HG03354 (cell line): ENCODE data around the gene LRRC14B.
A peak's percentile ranks its signal among the peaks of the same experiment; 100 is the strongest.

Experiments
- ATAC-seq: cut with Tn5 transposase; IDR thresholded peaks from one replicate; pipeline ENCODE4 v1.9.1; 2021; ENCODE audit warnings: mild to moderate bottlenecking; ENCODE audit not compliant: unreplicated experiment, poor library complexity, severe bottlenecking

The LRRC14B gene

DNA sequence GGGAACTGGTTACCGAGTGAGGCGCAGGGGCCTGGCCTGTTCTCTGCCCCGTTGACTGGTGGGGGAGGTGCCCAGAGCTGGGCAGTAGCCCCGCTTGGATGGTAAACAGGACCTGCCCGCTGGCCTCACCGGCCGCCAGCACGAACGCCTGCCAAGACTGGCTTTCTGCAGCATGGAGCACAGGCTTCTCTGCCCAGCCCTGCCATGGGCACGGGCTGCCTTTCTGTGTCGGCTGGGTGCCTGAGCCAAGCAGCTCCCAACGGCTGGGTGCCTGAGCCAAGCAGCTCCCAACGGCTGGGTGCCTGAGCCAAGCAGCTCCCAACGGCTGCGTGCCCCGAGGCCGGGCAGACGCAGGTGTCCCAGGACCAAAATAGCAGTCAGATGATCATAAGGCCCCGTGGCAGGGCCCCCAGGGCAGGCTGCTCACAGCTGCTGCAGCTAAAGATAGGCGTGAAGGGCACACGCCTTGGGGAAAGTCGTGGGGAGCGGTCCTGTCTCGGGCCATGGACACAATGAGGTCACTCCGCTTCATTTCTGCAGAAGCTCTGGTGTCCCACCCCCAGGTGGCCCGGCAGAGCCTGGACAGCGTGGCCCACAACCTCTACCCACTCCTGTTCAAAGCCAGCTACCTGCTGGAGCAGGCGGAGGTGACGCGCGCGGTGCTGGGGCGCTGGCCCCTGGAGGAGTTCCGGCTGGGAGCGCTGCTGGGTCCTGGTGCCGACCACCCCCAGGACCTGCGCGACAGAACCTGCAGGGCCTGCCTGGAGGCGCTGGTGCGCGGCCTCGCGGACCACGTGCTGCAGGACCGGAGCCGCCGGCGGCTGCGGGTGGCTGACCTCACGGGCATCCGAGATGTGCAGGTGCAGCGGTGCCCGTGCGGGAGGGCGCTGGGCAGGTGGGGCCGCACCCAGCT is at the start of gene LRRC14B:
LRRC14B (plus strand) TSS at position 460 of the 913 bp plus-strand sequence; CDS start at position 504, 44 bp downstream.
- ATAC-seq: peak; percentile 49

DNA sequence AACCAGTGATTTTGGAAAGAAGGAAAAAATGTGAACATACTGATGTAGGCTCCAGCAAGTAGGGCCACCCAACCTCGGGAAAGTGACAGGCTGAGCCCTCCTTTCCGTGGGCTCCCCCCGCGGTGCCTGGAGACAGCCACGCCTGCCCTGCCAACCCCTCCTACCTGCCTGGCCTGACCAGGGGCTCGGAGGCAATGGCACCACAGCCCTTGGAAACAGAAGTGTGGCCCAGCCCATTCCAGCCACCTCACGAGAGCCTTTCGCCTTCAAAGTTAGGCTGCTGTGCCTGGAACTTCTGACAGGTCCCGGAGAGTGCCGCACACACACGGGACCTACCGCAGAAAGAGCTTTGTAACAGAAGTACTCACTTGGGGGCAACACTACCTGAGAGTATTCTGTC is 49.5 kb upstream of the LRRC14B start:
- no peak for ATAC-seq

DNA sequence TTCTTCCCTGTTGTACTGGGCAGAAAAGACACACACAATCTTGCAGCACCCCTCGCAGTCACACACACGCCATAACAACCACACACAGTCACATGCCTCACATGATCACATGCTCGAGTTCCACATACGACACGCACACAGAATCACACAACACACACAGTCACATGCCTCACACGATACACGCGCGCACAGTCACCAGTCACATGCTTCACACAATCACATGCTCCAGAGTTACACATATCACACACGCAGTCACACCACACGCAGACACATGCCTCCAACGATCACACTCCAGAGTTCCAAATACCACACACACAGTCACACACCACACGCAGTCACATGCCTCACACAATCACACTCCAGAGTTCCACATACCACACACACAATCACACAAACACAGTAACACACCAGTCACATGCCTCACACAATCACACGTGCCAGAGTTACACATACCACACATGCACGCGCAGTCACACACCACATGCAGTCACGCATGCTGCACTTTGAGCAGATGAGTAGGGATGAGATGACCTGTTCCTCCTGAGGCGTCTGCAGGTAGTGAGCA is 49.0 kb upstream of the LRRC14B start:
- no peak for ATAC-seq

DNA sequence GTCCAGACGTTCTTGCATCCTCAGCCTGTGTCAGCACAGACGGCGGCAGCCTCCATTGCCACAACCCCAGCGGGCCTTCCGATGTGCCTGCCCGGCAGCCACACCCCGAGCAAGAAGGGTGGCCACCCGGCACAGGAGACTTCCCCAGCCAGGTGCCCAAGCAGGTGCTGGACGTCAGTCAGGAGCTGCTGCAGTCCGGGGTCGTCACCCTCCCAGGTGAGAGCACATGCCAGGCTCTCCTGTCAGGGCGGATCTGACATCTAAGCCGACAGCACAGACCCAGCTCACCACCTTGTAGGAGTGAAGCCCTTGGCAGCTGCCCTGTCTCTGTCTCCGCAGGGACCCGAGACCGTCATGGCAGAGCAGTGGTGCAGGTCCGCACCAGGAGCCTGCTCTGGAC is 48.3 kb upstream of the LRRC14B start:
- ATAC-seq: no peak

DNA sequence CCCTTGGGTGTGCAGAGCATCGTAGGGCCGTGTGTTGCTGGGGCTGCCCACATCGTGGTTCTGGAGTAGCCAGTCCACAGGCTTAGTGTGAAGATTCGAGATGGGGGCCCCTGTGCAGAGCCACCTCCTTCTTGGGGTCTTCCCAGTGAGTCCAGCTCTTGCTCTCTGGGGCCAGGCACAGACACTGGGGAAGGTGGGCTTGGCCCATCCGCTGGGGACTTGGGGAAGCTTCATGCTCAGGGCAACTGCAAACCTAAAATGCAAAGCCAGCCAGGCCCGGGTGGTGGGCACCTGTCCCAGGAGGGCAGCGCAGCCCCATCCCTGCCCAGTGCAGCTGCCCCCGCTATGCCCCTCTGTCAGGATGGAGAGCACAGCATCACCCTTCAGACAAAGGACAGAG is 46.4 kb upstream of the LRRC14B start:
- ATAC-seq: no peak

DNA sequence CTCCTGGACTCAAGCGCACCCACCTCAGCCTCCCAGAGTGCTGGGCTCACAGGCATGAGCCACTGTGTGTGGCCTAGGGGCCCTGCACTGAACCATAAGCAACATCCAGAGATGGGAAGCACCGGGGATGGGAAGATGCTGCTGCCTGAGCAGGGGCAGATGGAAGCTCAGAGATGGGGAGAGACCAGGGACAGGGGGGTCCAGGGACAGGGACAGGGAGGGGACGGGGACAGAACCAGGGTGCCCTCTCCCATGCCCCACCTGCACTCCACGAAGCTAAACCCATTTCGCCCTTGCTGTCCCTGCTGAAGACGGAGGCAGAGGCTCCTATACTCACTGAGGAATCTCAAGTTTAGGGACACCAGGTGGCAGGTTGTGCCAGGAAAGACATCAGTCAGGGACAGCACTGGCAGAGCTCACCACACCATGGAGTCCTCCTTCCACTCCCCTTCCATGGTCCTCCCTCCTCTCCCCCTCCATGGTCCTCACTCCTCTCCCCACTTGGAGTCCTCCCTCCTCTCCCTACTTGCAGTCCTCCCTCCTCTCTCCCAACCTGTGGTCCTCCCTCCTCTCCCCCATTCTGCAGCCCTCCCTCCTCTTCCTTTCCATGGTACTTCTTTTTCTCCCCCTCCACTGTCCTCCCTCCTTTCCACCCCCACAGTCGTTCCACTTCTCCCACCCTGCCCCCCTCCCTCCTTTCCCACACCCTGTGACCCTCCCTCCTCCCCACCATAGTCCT is 45.5 kb upstream of the LRRC14B start:
- no peak for ATAC-seq

DNA sequence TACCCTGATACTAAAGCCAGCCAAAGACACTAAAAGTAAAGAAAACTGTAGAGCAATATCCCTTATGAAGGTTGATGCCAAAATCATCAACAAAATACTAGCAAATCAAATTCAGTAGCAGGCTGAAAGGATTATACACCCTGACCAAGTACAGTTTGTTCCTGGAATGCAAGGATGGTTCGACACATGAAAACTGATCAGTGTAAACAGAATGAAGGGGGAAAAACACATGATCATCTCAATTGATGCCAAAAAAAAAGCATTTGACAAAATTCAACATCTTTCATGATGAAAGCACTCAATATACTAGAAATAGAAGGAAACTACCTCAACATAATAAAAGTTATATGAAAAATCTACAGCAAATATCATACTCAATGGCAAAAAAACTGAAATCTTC is 43.5 kb upstream of the LRRC14B start:
- ATAC-seq: no peak

DNA sequence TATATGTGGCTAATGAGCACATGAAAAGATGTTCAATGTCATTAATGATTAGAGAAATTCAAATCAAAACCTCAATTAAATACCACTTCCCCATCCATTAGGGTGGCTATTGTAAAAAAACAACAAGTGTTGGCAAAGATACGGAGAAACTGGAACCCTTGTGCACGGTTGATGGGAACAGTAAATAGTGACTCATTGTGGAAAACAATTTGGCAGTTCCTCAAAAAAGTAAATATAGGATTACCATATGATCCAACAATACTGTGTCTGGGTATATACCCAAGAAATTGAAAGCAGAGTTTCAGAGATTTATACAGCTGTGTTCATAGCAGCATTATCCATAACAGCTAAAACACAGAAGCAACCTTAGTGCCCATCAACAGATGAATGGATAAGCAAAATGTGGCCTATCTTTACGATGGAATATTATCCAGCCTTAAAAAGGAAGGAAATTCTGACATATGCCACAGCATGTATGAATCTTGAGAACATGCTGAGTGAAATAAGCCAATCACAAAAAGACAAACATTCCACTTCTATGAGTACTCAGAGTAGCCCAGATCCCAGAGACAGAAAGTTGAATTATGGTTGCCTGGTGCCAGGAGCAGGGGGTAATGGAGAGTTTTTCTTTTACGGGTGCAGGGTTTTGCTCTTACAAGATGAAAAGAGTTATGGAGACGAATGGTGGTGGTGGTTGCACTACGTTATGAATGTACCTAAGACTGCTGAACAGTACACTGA is 41.4 kb upstream of the LRRC14B start:
- ATAC-seq: no peak

DNA sequence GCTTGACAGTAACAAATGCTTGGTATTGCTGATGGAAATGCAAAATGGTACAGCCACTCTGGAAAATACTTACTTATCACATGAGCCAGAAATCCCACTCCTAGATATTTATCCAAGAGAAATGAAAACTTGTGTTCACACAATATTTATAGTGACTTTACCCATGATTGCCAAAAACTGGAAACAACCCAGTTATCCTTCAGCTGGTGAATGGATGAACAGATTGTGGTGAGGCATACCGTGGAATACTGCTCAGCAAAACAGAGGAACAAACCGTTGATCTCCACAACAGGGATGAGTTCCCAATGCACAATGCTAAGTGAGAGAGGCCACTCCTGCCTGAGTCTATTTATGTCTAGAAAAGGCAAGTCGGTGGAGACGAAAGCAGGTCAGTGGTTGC is 40.5 kb upstream of the LRRC14B start:
- ATAC-seq: no peak

DNA sequence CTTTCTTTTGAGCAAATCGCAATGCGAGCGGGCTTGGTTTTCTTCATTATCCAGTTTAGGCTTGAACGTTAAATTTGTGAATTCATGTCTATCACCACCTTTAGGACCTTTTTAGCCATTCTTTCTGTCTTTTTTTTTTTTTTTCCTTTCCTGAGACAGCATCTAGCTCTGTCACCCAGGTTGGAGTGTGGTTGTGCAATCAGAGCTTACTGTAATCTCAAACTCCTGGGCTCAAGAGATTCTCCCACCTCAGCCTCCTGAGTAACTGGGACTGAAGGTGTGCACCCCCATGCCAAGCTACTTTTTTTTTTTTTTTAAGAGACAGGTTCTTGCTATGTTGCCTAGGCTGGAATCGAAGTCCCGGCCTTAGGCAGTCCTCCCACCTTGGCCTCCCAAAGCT is 39.2 kb upstream of the LRRC14B start:
- ATAC-seq: no peak

DNA sequence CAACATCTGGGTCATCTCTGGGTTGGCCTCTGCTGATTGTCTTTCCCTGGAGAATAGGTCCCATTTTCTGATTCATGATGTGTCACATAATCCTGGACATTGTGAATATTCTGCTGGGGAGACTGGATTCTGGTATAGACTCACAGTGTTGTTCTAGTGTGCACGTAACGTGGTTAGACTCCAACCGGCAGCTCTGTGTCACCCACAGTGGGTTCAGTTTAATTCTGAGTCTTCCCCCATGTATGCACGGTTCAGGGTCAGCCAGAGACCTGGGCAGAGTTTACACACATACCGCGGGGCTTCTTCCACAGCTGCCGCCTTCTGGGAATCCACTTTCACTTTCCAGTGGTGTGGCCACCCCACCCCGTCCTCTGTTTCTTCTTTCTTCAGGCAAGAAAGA is 38.0 kb upstream of the LRRC14B start:
- ATAC-seq: no peak

DNA sequence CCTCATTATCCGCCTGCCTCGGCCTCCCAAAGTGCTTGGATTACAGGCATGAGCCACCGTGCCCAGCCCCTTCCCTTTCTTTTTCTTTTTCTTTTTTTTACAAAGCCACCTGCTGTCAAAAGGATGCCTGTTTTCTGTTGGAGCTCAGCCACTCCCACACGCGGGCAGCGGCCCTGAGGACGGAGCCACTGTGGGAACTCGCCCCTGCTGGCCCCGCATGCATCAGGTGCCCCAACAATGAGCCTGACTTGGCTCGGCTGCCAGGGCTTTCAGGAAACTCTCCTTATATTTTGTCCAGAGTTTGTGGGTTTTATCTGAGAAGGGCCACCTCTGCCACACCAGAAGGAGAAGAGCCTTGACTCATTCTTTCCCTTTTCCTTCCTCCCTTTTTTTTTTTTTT is 37.1 kb upstream of the LRRC14B start:
- no peak for ATAC-seq

DNA sequence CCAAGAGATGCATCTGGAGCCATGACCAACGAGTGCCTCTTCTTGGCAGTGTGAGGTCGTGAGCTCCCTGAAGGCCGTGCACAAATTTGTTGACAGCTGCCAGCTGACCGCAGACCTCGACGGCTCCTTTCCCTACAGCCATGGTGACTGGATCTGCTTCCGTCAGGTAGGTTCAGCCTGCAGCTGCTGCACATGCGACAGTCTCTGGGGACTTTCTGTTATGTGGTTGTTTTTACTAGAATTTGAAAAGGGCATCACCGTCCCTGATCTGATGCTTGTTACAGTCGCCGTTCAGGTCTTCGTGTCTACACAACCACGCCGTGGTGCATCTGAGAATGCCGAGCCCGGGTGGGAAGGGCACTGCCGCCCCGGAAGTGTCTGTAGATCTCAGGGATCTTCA is 36.5 kb upstream of the LRRC14B start:
- no peak for ATAC-seq

DNA sequence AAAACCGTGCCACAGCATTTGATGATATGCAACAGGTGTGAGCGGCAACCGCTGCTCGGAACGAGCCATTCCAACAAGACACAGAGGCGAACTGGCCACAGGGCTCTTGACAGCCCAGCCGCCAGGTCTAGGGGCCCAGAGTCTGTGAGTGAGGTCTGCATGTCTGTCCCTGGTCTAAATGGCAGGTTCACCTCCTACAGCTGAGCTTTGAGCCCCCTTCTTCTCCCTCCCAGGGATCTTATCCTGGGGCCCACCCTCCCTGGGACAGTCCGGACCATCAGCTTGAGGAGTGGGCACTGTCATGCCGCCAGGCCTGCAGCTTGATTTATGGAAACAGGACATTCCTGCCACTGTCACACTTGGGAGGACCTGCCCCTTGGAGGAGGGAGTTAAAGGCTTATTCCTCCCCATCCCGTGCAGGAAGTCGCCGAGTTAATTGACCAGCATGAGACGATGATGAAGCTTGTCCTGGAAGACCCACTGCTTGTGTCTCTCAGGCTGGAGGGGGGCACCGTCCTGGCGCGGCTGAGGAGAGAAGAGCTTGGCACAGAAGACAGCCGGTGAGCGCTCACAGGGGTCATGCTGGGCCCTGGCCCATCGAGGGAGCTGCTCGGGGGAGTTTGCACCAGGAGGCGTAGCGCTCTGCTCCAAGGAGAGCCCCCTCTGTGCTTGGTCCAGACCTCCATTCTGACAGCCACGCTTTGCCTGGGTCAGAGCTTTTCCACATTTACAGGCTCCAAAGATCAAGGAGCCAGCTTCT is 35.5 kb upstream of the LRRC14B start:
- no peak for ATAC-seq

DNA sequence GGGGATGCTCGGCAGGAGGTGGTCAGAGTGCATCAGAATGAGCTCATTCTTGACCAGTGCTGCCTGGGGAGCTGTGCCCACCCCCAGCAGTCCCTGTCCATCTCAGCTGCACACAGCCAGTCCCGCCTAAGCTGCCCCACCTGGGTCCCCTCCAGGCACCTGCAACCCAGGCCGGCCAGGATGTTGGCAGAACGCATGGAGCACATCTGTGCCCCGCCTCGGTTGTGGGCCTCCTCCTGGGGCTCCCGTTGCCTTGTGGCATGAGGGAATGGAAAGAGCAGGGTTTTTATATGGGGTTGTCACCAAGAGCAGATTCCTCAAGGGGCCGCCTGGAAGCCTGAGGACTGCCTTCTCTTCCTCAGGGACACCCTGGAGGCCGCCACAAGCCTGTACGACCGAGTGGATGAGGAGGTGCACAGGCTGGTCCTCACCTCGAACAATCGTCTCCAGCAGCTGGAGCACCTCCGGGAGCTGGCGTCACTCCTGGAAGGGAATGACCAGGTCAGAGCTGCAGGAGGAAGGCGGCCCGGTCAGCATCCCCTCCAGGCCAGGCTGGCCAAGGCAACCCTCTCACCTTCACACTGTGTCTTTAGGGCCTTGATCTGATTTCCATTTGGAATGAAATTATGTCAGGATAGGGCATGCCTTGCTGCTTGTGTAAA is 34.8 kb upstream of the LRRC14B start:
- ATAC-seq: no peak

DNA sequence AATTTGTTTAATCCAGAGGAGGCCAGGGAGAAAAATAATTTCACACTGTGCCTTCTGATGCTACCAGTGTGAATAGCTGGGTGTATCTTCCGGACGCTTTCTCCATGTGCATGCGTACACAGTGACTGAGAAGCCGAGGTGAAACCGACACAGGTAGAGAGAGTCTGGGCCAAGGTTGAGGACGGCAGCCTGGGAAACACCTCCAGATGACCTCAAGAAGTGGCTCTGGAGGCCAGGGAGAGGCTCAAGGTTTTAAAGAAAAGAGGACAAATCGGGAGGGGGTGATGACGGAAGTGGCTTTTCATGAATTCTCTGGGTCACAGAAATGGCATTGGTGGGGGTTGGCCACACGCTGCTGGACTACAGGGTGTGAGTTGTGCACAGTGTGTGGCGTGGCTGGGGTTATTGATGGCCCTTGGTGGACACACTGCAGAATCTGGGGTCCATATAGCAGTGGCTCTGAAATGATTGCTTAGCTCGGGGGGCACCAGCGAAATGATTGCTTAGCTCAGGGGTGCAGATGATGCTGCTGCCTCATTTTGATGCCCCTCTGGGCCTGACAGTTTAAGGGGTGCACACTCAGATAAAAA is 34.1 kb upstream of the LRRC14B start:
- ATAC-seq: no peak

DNA sequence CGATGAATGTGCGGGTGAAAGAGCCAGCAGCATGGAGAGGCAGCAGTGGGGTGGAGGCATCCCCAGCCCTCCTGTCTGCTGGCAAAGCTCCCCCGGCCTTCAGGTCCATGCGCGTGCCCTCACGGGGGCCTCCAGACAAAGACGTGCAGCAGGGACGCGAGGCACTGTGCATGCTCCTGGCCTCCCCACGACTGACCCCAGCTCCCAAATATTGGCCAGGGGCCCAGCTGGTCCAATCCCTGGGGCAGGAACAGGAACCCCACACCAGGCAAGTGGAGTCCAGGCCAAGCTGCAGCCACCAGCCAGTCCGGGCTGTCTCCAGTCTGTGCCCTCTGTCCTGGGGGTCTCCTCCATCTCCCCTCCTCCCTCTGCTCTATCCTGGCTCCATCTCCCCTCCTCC is 33.5 kb upstream of the LRRC14B start:
- no peak for ATAC-seq

DNA sequence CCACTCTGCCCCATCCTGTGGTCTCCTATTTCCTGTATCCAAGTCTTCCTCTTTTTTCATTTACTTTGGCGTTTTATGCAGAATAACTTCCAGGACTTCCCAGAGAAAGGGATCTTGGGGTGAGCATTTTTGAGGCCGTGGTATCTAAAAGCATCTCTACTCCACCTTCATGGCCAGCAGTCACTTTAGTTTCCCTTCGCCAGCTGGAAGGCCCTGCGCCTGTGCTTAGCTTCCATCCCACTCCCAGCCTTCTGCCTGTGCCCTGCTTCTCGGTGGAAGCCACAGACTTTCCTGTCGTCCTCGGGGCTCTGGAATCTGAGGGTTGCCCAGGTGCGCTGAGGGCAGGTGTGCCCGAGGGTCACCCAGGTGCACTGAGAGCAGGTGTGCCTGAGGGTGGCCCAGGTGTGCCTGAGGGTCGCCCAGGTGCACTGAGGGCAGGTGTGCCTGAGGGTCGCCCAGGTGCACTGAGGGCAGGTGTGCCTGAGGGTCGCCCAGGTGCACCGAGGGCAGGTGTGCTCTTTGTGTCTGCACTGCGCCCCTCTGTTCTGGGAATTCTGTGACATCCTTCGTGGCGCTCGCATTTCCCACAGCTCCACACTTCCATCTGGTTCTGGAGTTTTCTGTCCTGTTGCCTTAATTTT is 32.4 kb upstream of the LRRC14B start:
- no peak for ATAC-seq
